Colonic mucosa (tissue), 4 donors: ENCODE data around the gene CA12. TPM values are rescaled to one million over a fixed set of nuclear protein-coding genes. Genes with fewer than 3 reads are reported as not detected.
A peak's percentile ranks its signal among the peaks of the same experiment; 100 is the strongest.

Experiments
- DNase-seq: peaks from one replicate; pipeline ENCODE4 v3.0.0-alpha.2; 2020
- H3K27ac ChIP-seq: fragments of 200-600 bp; one replicate; pipeline ENCODE4 v1.8.0; 2021
- H3K27me3 ChIP-seq: fragments of 200-600 bp; one replicate; pipeline ENCODE4 v1.8.0; 2021
- H3K36me3 ChIP-seq: fragments of 200-600 bp; one replicate; pipeline ENCODE4 v1.8.0; 2021
- H3K4me1 ChIP-seq: fragments of 200-600 bp; one replicate; pipeline ENCODE4 v1.8.0; 2021; ENCODE audit warnings: mild to moderate bottlenecking
- H3K4me3 ChIP-seq: fragments of 200-600 bp; one replicate; pipeline ENCODE4 v1.8.0; 2021
- H3K9ac ChIP-seq, 2 donors: one replicate each; pipeline ENCODE4 v1.7.0; 2013; ENCODE audit warnings: control low read depth in 2 of 2, low read depth in 2 of 2, low read length in 2 of 2
- H3K9me3 ChIP-seq: fragments of 200-600 bp; one replicate; pipeline ENCODE4 v1.8.0; 2021
- CTCF ChIP-seq: fragments of 200-600 bp; IDR thresholded peaks from one replicate; pipeline ENCODE4 v1.8.0; 2022; ENCODE audit warnings: antibody characterized with exemption, mild to moderate bottlenecking
- intact Hi-C: fragments of 100-400 bp; cut with DNase I; formaldehyde crosslinking; loops from one replicate; pipeline ENCODE4 v1.14.1; 2022
- total RNA-seq, 2 donors: library from RNA; stranded (reverse); fragmentation: NEBNext Ultra II Directional in 1 of 2; extraction: Animal tissue kit (Norgen Biotek cat#: 25700) in 1 of 2; gene quantifications; one replicate each; pipeline ENCODE4 v1.2.1, GENCODE V29; 2021
- donor health status: healthy.
- donor health status: DM: no; HTN: no; CAD: no.
- donor health status: DM: no; HTN: no; CAD: no.

The CA12 gene
- total RNA-seq, 2 donors from 2014 or later = 290 to 339 TPM

DNA sequence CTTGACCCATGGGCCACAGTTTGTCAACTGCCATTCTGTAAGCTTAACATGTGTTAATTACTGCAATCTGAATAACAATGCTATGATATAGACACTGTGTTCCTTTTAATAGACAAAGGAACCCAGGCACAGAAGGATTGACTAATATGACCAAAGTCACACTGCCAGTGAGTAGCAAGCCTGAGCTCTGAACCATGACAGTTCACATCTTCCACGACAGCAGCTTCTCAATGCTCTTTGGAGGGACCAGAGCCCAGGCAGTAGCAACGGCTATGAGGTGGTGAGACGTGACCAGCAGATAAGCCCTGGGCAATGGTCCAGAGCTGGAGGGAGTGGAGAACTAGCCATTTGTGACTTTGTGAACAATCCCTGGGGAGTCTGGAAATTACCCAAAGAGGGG is 19.4 kb downstream of the CA12 start:
- Histone ChIP-seq H3K27me3 (no peaks in the 10 kb centered on the region), H3K27ac (no peak overlapping the region)

DNA sequence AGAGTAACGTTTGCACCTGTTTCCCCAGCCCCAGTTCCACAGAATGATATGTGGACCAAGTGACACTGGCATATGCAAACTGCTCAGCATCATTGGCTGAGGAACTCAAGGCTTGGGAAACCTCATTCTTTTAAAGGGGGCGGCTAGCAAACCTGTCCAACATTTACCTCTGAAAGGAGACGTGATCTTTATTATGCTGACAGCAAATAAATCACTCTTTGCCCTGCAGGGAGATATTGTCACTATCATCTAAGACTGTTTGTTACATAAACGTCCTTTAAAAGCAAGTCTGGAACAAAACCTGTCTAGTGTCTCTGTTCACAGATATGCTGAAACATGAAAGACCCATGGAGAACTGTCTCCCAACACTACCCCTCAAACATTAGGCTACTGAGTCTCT is 21.5 kb downstream of the CA12 start:
- Histone ChIP-seq H3K27me3 (no peaks in the 10 kb centered on the region), H3K4me3 (no peak overlapping the region), H3K9me3 (no peaks in the 10 kb centered on the region), H3K27ac (peak overlapping the region; percentile 71), H3K9ac (peak overlapping the region in 1 of 2 donors; percentile 80), H3K4me1 (peaks cover 8% of the 10 kb centered on the region), H3K36me3 (no peaks in the 10 kb centered on the region)
- DNase-seq = no peak
- intact Hi-C loops = no loop called here
- TF ChIP-seq CTCF = no peak

More for the DNA sequence above, 19.4 kb downstream of the CA12 start:
- H3K9ac ChIP-seq = peak overlapping the region in 1 of 2 donors; percentile 55
- no peak for TF ChIP-seq CTCF
- H3K4me3 ChIP-seq = no peak overlapping the region
- no peaks in the 10 kb centered on the region for H3K36me3 ChIP-seq
- H3K9me3 ChIP-seq = no peaks in the 10 kb centered on the region
- peak; percentile 73 for DNase-seq
- H3K4me1 ChIP-seq = peaks cover 9% of the 10 kb centered on the region
- intact Hi-C loops = no loop called here

GRCh38 chr15:63358241-63359029 is 23.2 kb downstream of the CA12 start:
- peak overlapping the region; percentile 71 for H3K27ac ChIP-seq
- no peak for DNase-seq
- H3K4me1 ChIP-seq = peaks cover 5% of the 10 kb centered on the region
- intact Hi-C loops = no loop called here
- H3K9ac ChIP-seq = peak overlapping the region; percentile 48 to 80
- H3K36me3 ChIP-seq = no peaks in the 10 kb centered on the region
- no peak for TF ChIP-seq CTCF
- H3K27me3 ChIP-seq = no peaks in the 10 kb centered on the region
- H3K9me3 ChIP-seq = no peaks in the 10 kb centered on the region
- H3K4me3 ChIP-seq = no peak overlapping the region

DNA sequence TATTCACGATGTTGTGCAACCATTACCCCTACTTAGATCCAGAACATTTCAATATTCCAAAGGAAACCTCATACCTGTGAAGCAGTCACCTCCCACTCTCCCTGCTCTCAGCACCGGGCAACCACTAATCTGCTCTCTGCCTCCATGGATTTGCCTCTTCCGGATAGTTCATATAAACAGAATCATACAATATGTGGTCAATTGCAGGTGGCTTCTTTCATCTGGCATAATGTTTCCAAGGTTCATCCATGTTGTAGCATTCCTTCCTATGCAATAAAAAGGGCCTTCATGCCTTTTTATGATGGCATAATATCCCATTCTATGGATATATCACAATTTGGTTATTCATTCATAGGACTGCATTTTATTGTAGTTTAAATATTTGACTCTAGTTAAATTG is 23.9 kb downstream of the CA12 start:
- Histone ChIP-seq H3K4me1 (peaks cover 5% of the 10 kb centered on the region), H3K4me3 (no peak overlapping the region), H3K27ac (peak overlapping the region; percentile 91), H3K27me3 (no peaks in the 10 kb centered on the region), H3K9me3 (no peaks in the 10 kb centered on the region), H3K9ac (peak overlapping the region in 1 of 2 donors; percentile 62), H3K36me3 (no peaks in the 10 kb centered on the region)
- intact Hi-C loops = no loop called here
- no peak for TF ChIP-seq CTCF
- peak; percentile 67 for DNase-seq

DNA sequence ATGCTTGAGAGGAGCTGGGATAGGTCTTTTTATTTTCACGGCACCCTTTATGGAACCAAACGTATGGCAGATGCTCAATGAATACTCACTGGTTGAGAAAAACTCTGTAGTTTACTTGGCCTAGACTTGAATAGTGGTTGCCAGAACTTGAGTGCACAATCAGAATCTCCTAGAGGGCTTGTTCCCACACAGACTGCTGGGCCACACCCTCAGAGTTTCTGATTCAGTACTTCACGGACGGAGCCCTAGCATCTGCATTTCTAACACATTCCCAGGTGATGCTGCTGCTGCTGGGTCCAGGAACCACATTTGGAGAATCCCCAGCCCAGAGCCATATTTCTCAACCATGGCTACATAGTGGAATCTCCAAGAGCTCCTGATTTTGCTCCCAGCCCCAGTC is 24.6 kb downstream of the CA12 start:
- Histone ChIP-seq H3K4me3 (no peak overlapping the region), H3K27me3 (no peaks in the 10 kb centered on the region), H3K4me1 (peaks cover 5% of the 10 kb centered on the region), H3K9me3 (no peaks in the 10 kb centered on the region), H3K27ac (peak overlapping the region; percentile 91), H3K9ac (peak overlapping the region in 1 of 2 donors; percentile 62), H3K36me3 (no peaks in the 10 kb centered on the region)
- intact Hi-C loops = no loop called here
- TF ChIP-seq CTCF = no peak
- peak; percentile 54 for DNase-seq
